ENCODE results near the gene UBE2F. TPM values are rescaled to one million over a fixed set of nuclear protein-coding genes. Genes with fewer than 3 reads are reported as not detected.
A peak's percentile ranks its signal among the peaks of the same experiment; 100 is the strongest.

UBE2F gene
- total and polyA plus RNA-seq, 2 experiments from 2014 or later: 52.8 to 66.7 TPM

GRCh38 chr2:238059505-238059904, 92.7 kb downstream of the UBE2F start:
- Histone ChIP-seq H3K36me3 (replicated peaks; ENCODE audit: insufficient read depth, low read depth) (no peaks in the 10 kb centered on the region), H3K9me3 (ENCODE audit: low read depth) (no peaks in the 10 kb centered on the region), H3K4me2 (peak overlapping the region; percentile 87), H3K9me2 (replicated peaks; ENCODE audit: insufficient read depth) (no peaks in the 10 kb centered on the region), H2AFZ (no peak overlapping the region), H3K79me2 (peaks cover 15% of the 10 kb centered on the region), H3K4me1 (ENCODE audit: insufficient read depth) (peaks cover 19% of the 10 kb centered on the region), H3K27me3 (no peaks in the 10 kb centered on the region), H4K20me1 (ENCODE audit: insufficient read depth, poor library complexity, severe bottlenecking) (no peaks in the 10 kb centered on the region), H3K4me3 (no peak overlapping the region), H3K27ac (peak overlapping the region; percentile 94)
- WGBS (ENCODE audit: low lambda C conversion rate, missing lambda C conversion rate): 99% methylated on average over 3 of the region's 3 CpGs
- DNase-seq (ENCODE audit: low spot score): no peak
- TF ChIP-seq, protein P1, sequence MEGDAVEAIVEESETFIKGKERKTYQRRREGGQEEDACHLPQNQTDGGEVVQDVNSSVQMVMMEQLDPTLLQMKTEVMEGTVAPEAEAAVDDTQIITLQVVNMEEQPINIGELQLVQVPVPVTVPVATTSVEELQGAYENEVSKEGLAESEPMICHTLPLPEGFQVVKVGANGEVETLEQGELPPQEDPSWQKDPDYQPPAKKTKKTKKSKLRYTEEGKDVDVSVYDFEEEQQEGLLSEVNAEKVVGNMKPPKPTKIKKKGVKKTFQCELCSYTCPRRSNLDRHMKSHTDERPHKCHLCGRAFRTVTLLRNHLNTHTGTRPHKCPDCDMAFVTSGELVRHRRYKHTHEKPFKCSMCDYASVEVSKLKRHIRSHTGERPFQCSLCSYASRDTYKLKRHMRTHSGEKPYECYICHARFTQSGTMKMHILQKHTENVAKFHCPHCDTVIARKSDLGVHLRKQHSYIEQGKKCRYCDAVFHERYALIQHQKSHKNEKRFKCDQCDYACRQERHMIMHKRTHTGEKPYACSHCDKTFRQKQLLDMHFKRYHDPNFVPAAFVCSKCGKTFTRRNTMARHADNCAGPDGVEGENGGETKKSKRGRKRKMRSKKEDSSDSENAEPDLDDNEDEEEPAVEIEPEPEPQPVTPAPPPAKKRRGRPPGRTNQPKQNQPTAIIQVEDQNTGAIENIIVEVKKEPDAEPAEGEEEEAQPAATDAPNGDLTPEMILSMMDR (IDR thresholded peaks at IDR 0.05; ENCODE audit: poor library complexity): no peak
- TF ChIP-seq EZH2 (IDR thresholded peaks at IDR 0.05; ENCODE audit: borderline replicate concordance) (no peak), EZH2phosphoT487 (IDR thresholded peaks at IDR 0.05; ENCODE audit: low read depth, severe bottlenecking, unreplicated experiment) (no peak)

GRCh38 chr2:238060096-238060541, 93.3 kb downstream of the UBE2F start:
- Histone ChIP-seq H2AFZ (peak overlapping the region; percentile 85), H3K4me3 (peak overlapping the region; percentile 49), H3K27ac (peak overlapping the region; percentile 94), H3K9me3 (ENCODE audit: low read depth) (no peaks in the 10 kb centered on the region), H3K36me3 (replicated peaks; ENCODE audit: insufficient read depth, low read depth) (no peaks in the 10 kb centered on the region), H3K79me2 (peaks cover 15% of the 10 kb centered on the region), H3K4me1 (ENCODE audit: insufficient read depth) (peaks cover 25% of the 10 kb centered on the region), H3K27me3 (no peaks in the 10 kb centered on the region), H3K9me2 (replicated peaks; ENCODE audit: insufficient read depth) (no peaks in the 10 kb centered on the region), H3K4me2 (peak overlapping the region; percentile 87), H4K20me1 (ENCODE audit: insufficient read depth, poor library complexity, severe bottlenecking) (no peaks in the 10 kb centered on the region)
- no peak for DNase-seq (ENCODE audit: low spot score)
- TF ChIP-seq, protein P1 (IDR thresholded peaks at IDR 0.05; ENCODE audit: poor library complexity): no peak
- no peak for TF ChIP-seq EZH2phosphoT487 (IDR thresholded peaks at IDR 0.05; ENCODE audit: low read depth, severe bottlenecking, unreplicated experiment)
- TF ChIP-seq EZH2 (IDR thresholded peaks at IDR 0.05; ENCODE audit: borderline replicate concordance): no peak
- WGBS (ENCODE audit: low lambda C conversion rate, missing lambda C conversion rate): under 1% methylated on average over 18 of the region's 18 CpGs

DNA sequence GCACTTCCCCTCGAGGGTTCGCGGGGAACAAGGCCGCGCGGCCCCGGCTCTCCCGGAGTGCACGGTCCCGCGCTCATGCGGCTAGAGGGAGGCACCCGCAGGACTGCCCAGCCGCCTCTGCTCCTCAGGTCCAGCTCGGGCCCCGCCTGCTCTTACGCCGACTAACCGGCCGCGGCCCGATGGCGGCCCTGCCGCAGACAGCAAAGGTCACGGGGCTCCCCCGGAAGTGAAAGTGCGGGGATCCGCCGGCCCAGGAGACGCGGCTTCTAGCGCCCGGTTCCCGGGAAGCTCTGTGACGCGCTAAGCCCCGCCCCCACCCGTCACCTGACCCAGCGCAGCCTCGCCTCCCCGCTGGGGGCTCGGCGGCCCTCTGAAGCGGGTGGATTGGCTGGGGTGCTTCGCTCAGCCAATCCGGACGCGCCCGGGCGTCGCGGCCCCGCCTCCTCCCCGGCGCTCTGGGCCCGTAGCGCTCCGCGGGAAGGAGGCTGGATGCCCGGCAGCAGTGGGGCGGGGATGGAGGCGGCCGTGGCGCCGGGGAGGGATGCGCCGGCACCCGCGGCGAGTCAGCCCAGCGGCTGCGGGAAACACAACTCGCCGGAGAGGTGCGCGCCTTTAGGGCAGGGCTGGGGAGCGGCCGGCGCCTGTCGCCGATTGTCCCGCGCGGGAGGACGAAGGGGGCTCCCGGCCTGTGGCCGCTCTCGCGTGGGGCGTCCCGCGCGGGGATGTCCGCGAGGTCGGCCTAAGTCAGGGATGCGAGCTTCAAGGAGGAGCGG, 93.9 kb downstream of the UBE2F start, which contains the start of gene SCLY:
TSS of gene SCLY (plus strand) at position 460 of the 773 bp plus-strand sequence. CDS start at position 514, 54 bp downstream.
- Histone ChIP-seq H2AFZ (peak within 1 kb of the TSS; percentile 85), H3K79me2 (peaks cover 15% of the 10 kb centered on the region), H3K4me2 (peak within 1 kb of the TSS; percentile 92), H3K4me1 (ENCODE audit: insufficient read depth) (peaks cover 28% of the 10 kb centered on the region), H3K4me3 (peak within 1 kb of the TSS; percentile 54), H3K9me3 (ENCODE audit: low read depth) (no peaks in the 10 kb centered on the region), H4K20me1 (ENCODE audit: insufficient read depth, poor library complexity, severe bottlenecking) (no peaks in the 10 kb centered on the region), H3K9me2 (replicated peaks; ENCODE audit: insufficient read depth) (no peaks in the 10 kb centered on the region), H3K36me3 (replicated peaks; ENCODE audit: insufficient read depth, low read depth) (no peaks in the 10 kb centered on the region), H3K27me3 (no peaks in the 10 kb centered on the region), H3K27ac (peak within 1 kb of the TSS; percentile 94)
- TF ChIP-seq EZH2 (IDR thresholded peaks at IDR 0.05; ENCODE audit: borderline replicate concordance) (no peak), EZH2phosphoT487 (IDR thresholded peaks at IDR 0.05; ENCODE audit: low read depth, severe bottlenecking, unreplicated experiment) (no peak)
- TF ChIP-seq, protein P1 (IDR thresholded peaks at IDR 0.05; ENCODE audit: poor library complexity): no peak
- DNase-seq (ENCODE audit: low spot score): peak; percentile 99
- 1% methylated on average over 76 of the region's 98 CpGs for WGBS (ENCODE audit: low lambda C conversion rate, missing lambda C conversion rate)
